ENCODE measurements around the gene CCDC50.

Gene CCDC50, protein sequence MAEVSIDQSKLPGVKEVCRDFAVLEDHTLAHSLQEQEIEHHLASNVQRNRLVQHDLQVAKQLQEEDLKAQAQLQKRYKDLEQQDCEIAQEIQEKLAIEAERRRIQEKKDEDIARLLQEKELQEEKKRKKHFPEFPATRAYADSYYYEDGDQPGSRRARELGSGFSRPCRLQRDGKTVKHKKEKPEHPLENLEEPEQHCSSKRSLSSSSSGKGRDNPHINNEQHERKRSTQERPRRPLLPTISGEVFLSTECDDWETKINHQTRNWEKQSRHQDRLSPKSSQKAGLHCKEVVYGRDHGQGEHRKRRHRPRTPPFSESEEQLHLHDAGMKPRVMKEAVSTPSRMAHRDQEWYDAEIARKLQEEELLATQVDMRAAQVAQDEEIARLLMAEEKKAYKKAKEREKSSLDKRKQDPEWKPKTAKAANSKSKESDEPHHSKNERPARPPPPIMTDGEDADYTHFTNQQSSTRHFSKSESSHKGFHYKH
- long read RNA-seq, transcript CCDC50-202 (11 exons, 1,926 nt) = major isoform, 123 of 133 reads
- long read RNA-seq, partial matches to known transcripts = 3 of 133 reads
- long read RNA-seq, other reads (novel, unspliced or antisense) = 7 of 133 reads

DNA sequence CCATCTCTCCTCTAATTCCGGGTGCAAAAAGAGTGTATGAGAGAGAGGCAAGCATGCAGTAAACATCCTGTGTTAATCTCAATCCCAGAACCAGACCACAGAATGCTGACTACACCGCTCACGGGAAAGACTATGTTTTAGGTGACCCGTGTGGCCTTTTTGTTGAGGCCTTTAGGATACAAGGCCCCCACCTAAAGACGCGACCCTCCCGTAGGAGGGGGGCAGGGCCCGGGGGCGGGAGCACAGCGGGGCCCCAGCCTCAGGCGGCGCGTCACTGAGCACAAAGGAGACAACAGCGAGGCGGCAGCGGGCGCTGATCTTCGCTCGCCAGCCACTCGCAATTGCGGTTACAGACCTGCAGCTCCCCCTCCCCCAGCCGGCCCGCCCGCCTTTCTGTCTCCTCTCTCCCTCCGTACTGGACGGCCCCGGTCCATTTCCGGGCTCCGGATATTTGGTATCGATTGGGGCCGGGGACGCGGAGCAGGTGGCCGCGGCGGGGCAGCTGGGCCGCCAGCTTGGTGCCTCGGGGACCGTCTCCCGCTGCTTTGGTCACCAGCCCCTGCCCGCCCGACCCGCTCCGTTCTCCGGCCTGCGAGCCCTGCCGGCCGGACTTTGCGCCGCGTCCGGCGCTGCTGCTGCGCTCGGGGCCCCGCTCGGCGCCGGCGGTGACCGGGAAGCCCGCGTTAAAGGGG lies at the start of gene CCDC50:
TSS of gene CCDC50 (plus strand) at position 433 of the 692 bp plus-strand sequence. CDS start 281 bp downstream, outside the sequence.
- Histone ChIP-seq H3K4me3 (replicated peaks; ENCODE audit: insufficient read depth, low read length) (peak within 1 kb of the TSS; percentile 65), H3K27ac (replicated peaks) (peak within 1 kb of the TSS; percentile 62), H3K27me3 (ENCODE audit: insufficient read depth, poor library complexity, severe bottlenecking) (no peaks in the 10 kb centered on the region)
- peak; percentile 41 to 75 for DNase-seq (ENCODE audit: low read depth in 1 of 2, low spot score in 1 of 2)
- TF ChIP-seq GABPA (IDR thresholded peaks at IDR 0.05; ENCODE audit: low read depth) (no peak), POLR2AphosphoS5 (IDR thresholded peaks at IDR 0.05; ENCODE audit: low read depth) (peak; percentile 51; the same call in 1 of the 2 replicates)

DNA sequence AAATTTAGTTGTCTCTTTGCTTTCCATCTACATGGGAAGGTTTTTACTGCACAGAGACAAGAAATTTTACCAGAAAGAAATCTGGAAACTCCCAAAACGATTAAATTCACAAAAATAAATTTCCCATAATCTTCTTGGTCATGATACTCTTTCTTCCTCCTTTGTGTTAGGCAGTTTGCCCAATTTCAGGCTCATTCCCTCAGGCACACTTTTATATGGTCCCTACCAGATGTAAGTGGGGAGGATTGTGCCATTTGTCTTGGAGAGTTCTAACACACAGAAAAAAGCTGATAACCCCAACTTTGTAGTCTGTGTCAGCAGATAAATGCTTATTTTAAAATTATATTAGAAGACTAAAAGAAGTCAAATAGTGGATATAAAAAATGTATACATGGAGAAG lies 49.1 kb upstream of the CCDC50 start:
- Histone ChIP-seq H3K4me3 (replicated peaks; ENCODE audit: insufficient read depth, low read length) (no peak overlapping the region), H3K27me3 (ENCODE audit: insufficient read depth, poor library complexity, severe bottlenecking) (no peaks in the 10 kb centered on the region), H3K27ac (replicated peaks) (no peak overlapping the region)
- no peak for DNase-seq (ENCODE audit: low read depth in 1 of 2, low spot score in 1 of 2)
- TF ChIP-seq, protein P1, sequence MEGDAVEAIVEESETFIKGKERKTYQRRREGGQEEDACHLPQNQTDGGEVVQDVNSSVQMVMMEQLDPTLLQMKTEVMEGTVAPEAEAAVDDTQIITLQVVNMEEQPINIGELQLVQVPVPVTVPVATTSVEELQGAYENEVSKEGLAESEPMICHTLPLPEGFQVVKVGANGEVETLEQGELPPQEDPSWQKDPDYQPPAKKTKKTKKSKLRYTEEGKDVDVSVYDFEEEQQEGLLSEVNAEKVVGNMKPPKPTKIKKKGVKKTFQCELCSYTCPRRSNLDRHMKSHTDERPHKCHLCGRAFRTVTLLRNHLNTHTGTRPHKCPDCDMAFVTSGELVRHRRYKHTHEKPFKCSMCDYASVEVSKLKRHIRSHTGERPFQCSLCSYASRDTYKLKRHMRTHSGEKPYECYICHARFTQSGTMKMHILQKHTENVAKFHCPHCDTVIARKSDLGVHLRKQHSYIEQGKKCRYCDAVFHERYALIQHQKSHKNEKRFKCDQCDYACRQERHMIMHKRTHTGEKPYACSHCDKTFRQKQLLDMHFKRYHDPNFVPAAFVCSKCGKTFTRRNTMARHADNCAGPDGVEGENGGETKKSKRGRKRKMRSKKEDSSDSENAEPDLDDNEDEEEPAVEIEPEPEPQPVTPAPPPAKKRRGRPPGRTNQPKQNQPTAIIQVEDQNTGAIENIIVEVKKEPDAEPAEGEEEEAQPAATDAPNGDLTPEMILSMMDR (IDR thresholded peaks at IDR 0.05; ENCODE audit: insufficient read depth, low read length) = no peak
- TF ChIP-seq, protein P2, sequence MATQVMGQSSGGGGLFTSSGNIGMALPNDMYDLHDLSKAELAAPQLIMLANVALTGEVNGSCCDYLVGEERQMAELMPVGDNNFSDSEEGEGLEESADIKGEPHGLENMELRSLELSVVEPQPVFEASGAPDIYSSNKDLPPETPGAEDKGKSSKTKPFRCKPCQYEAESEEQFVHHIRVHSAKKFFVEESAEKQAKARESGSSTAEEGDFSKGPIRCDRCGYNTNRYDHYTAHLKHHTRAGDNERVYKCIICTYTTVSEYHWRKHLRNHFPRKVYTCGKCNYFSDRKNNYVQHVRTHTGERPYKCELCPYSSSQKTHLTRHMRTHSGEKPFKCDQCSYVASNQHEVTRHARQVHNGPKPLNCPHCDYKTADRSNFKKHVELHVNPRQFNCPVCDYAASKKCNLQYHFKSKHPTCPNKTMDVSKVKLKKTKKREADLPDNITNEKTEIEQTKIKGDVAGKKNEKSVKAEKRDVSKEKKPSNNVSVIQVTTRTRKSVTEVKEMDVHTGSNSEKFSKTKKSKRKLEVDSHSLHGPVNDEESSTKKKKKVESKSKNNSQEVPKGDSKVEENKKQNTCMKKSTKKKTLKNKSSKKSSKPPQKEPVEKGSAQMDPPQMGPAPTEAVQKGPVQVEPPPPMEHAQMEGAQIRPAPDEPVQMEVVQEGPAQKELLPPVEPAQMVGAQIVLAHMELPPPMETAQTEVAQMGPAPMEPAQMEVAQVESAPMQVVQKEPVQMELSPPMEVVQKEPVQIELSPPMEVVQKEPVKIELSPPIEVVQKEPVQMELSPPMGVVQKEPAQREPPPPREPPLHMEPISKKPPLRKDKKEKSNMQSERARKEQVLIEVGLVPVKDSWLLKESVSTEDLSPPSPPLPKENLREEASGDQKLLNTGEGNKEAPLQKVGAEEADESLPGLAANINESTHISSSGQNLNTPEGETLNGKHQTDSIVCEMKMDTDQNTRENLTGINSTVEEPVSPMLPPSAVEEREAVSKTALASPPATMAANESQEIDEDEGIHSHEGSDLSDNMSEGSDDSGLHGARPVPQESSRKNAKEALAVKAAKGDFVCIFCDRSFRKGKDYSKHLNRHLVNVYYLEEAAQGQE (IDR thresholded peaks at IDR 0.05; ENCODE audit: insufficient replicate concordance, low read depth) = no peak
- TF ChIP-seq GABPA (IDR thresholded peaks at IDR 0.05; ENCODE audit: low read depth) (no peak), POLR2AphosphoS5 (IDR thresholded peaks at IDR 0.05; ENCODE audit: low read depth) (no peak), SPI1 (IDR thresholded peaks at IDR 0.05; ENCODE audit: borderline replicate concordance, low read depth) (no peak)

DNA sequence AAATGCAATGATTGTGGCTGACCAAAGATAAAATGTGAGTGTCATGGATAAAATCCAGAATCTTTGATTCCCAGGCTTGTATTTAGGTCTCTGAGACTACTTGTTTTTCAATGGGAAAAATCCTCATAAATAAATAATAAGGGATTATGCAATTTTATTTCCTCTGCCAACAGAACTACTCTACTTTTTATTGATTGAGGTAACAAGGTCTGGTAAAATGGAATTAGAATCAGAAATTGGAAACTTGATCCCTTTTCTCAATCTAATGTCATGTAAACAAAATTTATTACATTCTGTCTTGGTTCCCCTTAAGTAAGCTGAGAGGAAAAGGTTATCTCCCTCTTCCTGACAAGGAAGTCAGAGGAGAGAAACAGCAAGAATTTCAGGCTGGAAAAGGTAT lies 48.3 kb upstream of the CCDC50 start:
- Histone ChIP-seq H3K4me3 (replicated peaks; ENCODE audit: insufficient read depth, low read length) (no peak overlapping the region), H3K27ac (replicated peaks) (no peak overlapping the region), H3K27me3 (ENCODE audit: insufficient read depth, poor library complexity, severe bottlenecking) (no peaks in the 10 kb centered on the region)
- DNase-seq (ENCODE audit: low read depth in 1 of 2, low spot score in 1 of 2) = no peak
- no peak for TF ChIP-seq GABPA (IDR thresholded peaks at IDR 0.05; ENCODE audit: low read depth)
- no peak for TF ChIP-seq POLR2AphosphoS5 (IDR thresholded peaks at IDR 0.05; ENCODE audit: low read depth)
- TF ChIP-seq, protein P1 (IDR thresholded peaks at IDR 0.05; ENCODE audit: insufficient read depth, low read length) = no peak
- TF ChIP-seq, protein P2 (IDR thresholded peaks at IDR 0.05; ENCODE audit: insufficient replicate concordance, low read depth) = no peak
- TF ChIP-seq SPI1 (IDR thresholded peaks at IDR 0.05; ENCODE audit: borderline replicate concordance, low read depth) = no peak
